Measurements from ENCODE around the gene LLCFC1.

Gene LLCFC1

GRCh38 chr7:142959202-142959601, 19.9 kb downstream of the LLCFC1 start:
- Histone ChIP-seq H3K27me3 (ENCODE audit: insufficient read depth, low read length, poor library complexity) (peaks cover 3% of the 10 kb centered on the region), H3K9me3 (ENCODE audit: insufficient read depth, low read length, severe bottlenecking) (peaks cover 11% of the 10 kb centered on the region), H3K4me3 (ENCODE audit: low read depth in 1 of 2, low read length in 2 of 2) (no peak overlapping the region), H3K36me3 (ENCODE audit: insufficient read depth, low read length) (no peaks in the 10 kb centered on the region), H3K4me2 (ENCODE audit: insufficient read depth, low read length) (no peak overlapping the region), H4K20me1 (ENCODE audit: insufficient read depth, low read length) (no peaks in the 10 kb centered on the region), H3K4me1 (ENCODE audit: insufficient read depth, low read length) (no peaks in the 10 kb centered on the region), H3K79me2 (ENCODE audit: insufficient read depth, low read length) (no peaks in the 10 kb centered on the region), H3K9ac (ENCODE audit: low read depth, low read length) (no peak overlapping the region), H2AFZ (ENCODE audit: low read depth, low read length) (no peak overlapping the region), H3K27ac (ENCODE audit: low read length) (no peak overlapping the region)
- no peak for DNase-seq
- no peak for ATAC-seq (ENCODE audit: insufficient read depth, low read depth)
- TF ChIP-seq EZH2 (IDR thresholded peaks at IDR 0.05; ENCODE audit: borderline replicate concordance, low read depth, low read length, severe bottlenecking) (no peak), CTCF (IDR thresholded peaks at IDR 0.05; ENCODE audit: borderline replicate concordance, extremely low read depth, low read length, poor library complexity, severe bottlenecking) (no peak)

- H3K4me2 ChIP-seq (ENCODE audit: insufficient read depth, low read length): no peak overlapping the region
- H3K27me3 ChIP-seq (ENCODE audit: insufficient read depth, low read length, poor library complexity): peaks cover 3% of the 10 kb centered on the region
- no peak for DNase-seq
- no peaks in the 10 kb centered on the region for H3K4me1 ChIP-seq (ENCODE audit: insufficient read depth, low read length)
- no peaks in the 10 kb centered on the region for H4K20me1 ChIP-seq (ENCODE audit: insufficient read depth, low read length)
- H3K9me3 ChIP-seq (ENCODE audit: insufficient read depth, low read length, severe bottlenecking): no peaks in the 10 kb centered on the region
- H3K36me3 ChIP-seq (ENCODE audit: insufficient read depth, low read length): no peaks in the 10 kb centered on the region
- TF ChIP-seq CTCF (IDR thresholded peaks at IDR 0.05; ENCODE audit: borderline replicate concordance, extremely low read depth, low read length, poor library complexity, severe bottlenecking) (peak; percentile 31), EZH2 (IDR thresholded peaks at IDR 0.05; ENCODE audit: borderline replicate concordance, low read depth, low read length, severe bottlenecking) (no peak)
- no peak for ATAC-seq (ENCODE audit: insufficient read depth, low read depth)
- no peak overlapping the region for H3K4me3 ChIP-seq (ENCODE audit: low read depth in 1 of 2, low read length in 2 of 2)
- no peak overlapping the region for H3K27ac ChIP-seq (ENCODE audit: low read length)
- H3K79me2 ChIP-seq (ENCODE audit: insufficient read depth, low read length): no peaks in the 10 kb centered on the region
- H2AFZ ChIP-seq (ENCODE audit: low read depth, low read length): no peak overlapping the region
- no peak overlapping the region for H3K9ac ChIP-seq (ENCODE audit: low read depth, low read length)
Observed at GRCh38 chr7:142960955-142961512, 21.8 kb downstream of the LLCFC1 start.

- H3K27ac ChIP-seq (ENCODE audit: low read length): no peak overlapping the region
- H3K4me3 ChIP-seq (ENCODE audit: low read depth in 1 of 2, low read length in 2 of 2): no peak overlapping the region
- H3K4me2 ChIP-seq (ENCODE audit: insufficient read depth, low read length): no peak overlapping the region
- DNase-seq (no peak), ATAC-seq (ENCODE audit: insufficient read depth, low read depth) (no peak)
- H2AFZ ChIP-seq (ENCODE audit: low read depth, low read length): no peak overlapping the region
- no peaks in the 10 kb centered on the region for H4K20me1 ChIP-seq (ENCODE audit: insufficient read depth, low read length)
- no peak overlapping the region for H3K9ac ChIP-seq (ENCODE audit: low read depth, low read length)
- H3K9me3 ChIP-seq (ENCODE audit: insufficient read depth, low read length, severe bottlenecking): no peaks in the 10 kb centered on the region
- no peaks in the 10 kb centered on the region for H3K4me1 ChIP-seq (ENCODE audit: insufficient read depth, low read length)
- H3K36me3 ChIP-seq (ENCODE audit: insufficient read depth, low read length): no peaks in the 10 kb centered on the region
- no peaks in the 10 kb centered on the region for H3K79me2 ChIP-seq (ENCODE audit: insufficient read depth, low read length)
- TF ChIP-seq CTCF (IDR thresholded peaks at IDR 0.05; ENCODE audit: borderline replicate concordance, extremely low read depth, low read length, poor library complexity, severe bottlenecking): no peak
- TF ChIP-seq EZH2 (IDR thresholded peaks at IDR 0.05; ENCODE audit: borderline replicate concordance, low read depth, low read length, severe bottlenecking): no peak
- peaks cover 3% of the 10 kb centered on the region for H3K27me3 ChIP-seq (ENCODE audit: insufficient read depth, low read length, poor library complexity)
Observed at GRCh38 chr7:142961595-142961972, 22.3 kb downstream of the LLCFC1 start.

Data from DND-41 (cell line).